HepG2 (cell line): ENCODE results near the gene GPER1. TPM values are rescaled to one million over a fixed set of nuclear protein-coding genes. Genes with fewer than 3 reads are reported as not detected.

Experiments used
- EP300 ChIP-seq, 3 experiments: sonication (generic) in 1 of 3; formaldehyde crosslinking in 1 of 3; IDR thresholded peaks; 2 replicates each; pipeline versions ENCODE4 v1.5.1 to v1.6.1; 2011 to 2020; ENCODE audit warnings: low read depth in 2 of 3, low read length in 2 of 3, borderline replicate concordance in 1 of 3, improper control_type of control experiment in 1 of 3, mild to moderate bottlenecking in 1 of 3, missing genetic modification reagents in 1 of 3, moderate library complexity in 1 of 3
- FOSL1 ChIP-seq: sonication (generic); formaldehyde crosslinking; IDR thresholded peaks from 2 replicates; pipeline ENCODE4 v1.9.0; 2021; ENCODE audit warnings: missing genetic modification reagents, borderline replicate concordance
- FOXM1 ChIP-seq: sonication (generic); formaldehyde crosslinking; IDR thresholded peaks from 2 replicates; pipeline ENCODE4 v1.5.0; 2020; ENCODE audit warnings: missing genetic modification reagents
- NFIB ChIP-seq: sonication (generic); formaldehyde crosslinking; IDR thresholded peaks from 2 replicates; pipeline ENCODE4 v1.9.0; 2021; ENCODE audit warnings: missing genetic modification reagents, mild to moderate bottlenecking, borderline replicate concordance
- NFYB ChIP-seq: sonication (generic); formaldehyde crosslinking; IDR thresholded peaks from 2 replicates; pipeline ENCODE4 v1.4.0; 2020; ENCODE audit warnings: missing genetic modification reagents
- PAWR ChIP-seq: sonication (generic); formaldehyde crosslinking; IDR thresholded peaks from 2 replicates; pipeline ENCODE4 v1.4.0; 2020; ENCODE audit warnings: missing genetic modification reagents, mild to moderate bottlenecking, borderline replicate concordance
- PPARG ChIP-seq: conservative IDR thresholded peaks from 2 replicates; pipeline ENCODE4 v1.6.1; 2016; ENCODE audit warnings: missing biosample characterization, missing genetic modification reagents
- RAD21 ChIP-seq: fragments of 450-650 bp; formaldehyde crosslinking; IDR thresholded peaks from 2 replicates; pipeline ENCODE4 v1.5.0; 2020; ENCODE audit warnings: mild to moderate bottlenecking
- SMAD1 ChIP-seq: sonication (generic); formaldehyde crosslinking; IDR thresholded peaks from 2 replicates; pipeline ENCODE4 v1.4.0; 2020; ENCODE audit warnings: missing genetic modification reagents, low read depth, mild to moderate bottlenecking, borderline replicate concordance
- SRSF9 ChIP-seq: fragments of 200-400 bp; formaldehyde crosslinking; IDR thresholded peaks from 2 replicates; pipeline ENCODE4 v1.6.1; 2018; ENCODE audit warnings: borderline replicate concordance, mild to moderate bottlenecking, low read depth, low read length; ENCODE audit not compliant: insufficient read depth, poor library complexity, severe bottlenecking
- THYN1 ChIP-seq: sonication (generic); formaldehyde crosslinking; IDR thresholded peaks from 2 replicates; pipeline ENCODE4 v1.8.1; 2023; ENCODE audit warnings: low read depth, mild to moderate bottlenecking, moderate library complexity, missing genetic modification reagents, borderline replicate concordance
- TOPORS ChIP-seq: sonication (generic); formaldehyde crosslinking; IDR thresholded peaks from 2 replicates; pipeline ENCODE4 v1.8.0; 2023; ENCODE audit warnings: mild to moderate bottlenecking, missing genetic modification reagents
- ZBTB38 ChIP-seq: sonication (generic); formaldehyde crosslinking; IDR thresholded peaks from 2 replicates; pipeline ENCODE4 v1.5.1; 2020; ENCODE audit warnings: mild to moderate bottlenecking, missing genetic modification reagents
- ZFP62 ChIP-seq: sonication (generic); formaldehyde crosslinking; IDR thresholded peaks from 2 replicates; pipeline ENCODE4 v1.4.0; 2020; ENCODE audit warnings: missing genetic modification reagents
- ZNF256 ChIP-seq: sonication (generic); formaldehyde crosslinking; conservative IDR thresholded peaks from 2 replicates; pipeline ENCODE4 v1.4.0; 2020; ENCODE audit warnings: missing genetic modification reagents
- ZNF317 ChIP-seq: sonication (generic); formaldehyde crosslinking; IDR thresholded peaks from 2 replicates; pipeline ENCODE4 v1.5.0; 2020; ENCODE audit warnings: mild to moderate bottlenecking, missing genetic modification reagents
- ZNF530 ChIP-seq: sonication (generic); formaldehyde crosslinking; IDR thresholded peaks from 2 replicates; pipeline ENCODE4 v1.5.0; 2020; ENCODE audit warnings: low read depth, mild to moderate bottlenecking, missing genetic modification reagents
- ZNF563 ChIP-seq: sonication (generic); formaldehyde crosslinking; IDR thresholded peaks from 2 replicates; pipeline ENCODE4 v1.8.0; 2022; ENCODE audit warnings: mild to moderate bottlenecking, moderate library complexity, missing genetic modification reagents
- ZNF878 ChIP-seq: sonication (generic); formaldehyde crosslinking; IDR thresholded peaks from 2 replicates; pipeline ENCODE4 v1.8.1; 2023; ENCODE audit warnings: mild to moderate bottlenecking, missing genetic modification reagents, moderate library complexity
- polyA plus RNA-seq, 8 experiments: library from polyadenylated mRNA; depleted of rRNA in 3 of 8; stranded (reverse) in 7 of 8; unstranded in 1 of 8; fragments of >200 nt; fragmentation: Illumina TruSeq in 4 of 8; extraction: Trizol in 4 of 8; gene quantifications; 2 replicates each; pipeline versions ENCODE4 v1.2.1 to v1.2.3, GENCODE V29; 2011 to 2016; ENCODE audit warnings: low read depth in 4 of 8, missing spikeins in 1 of 8, mixed read lengths in 1 of 8; ENCODE audit not compliant: insufficient read depth in 1 of 8
- total RNA-seq, 5 experiments: library from RNA; depleted of rRNA; stranded (reverse); fragments of >200 nt; fragmentation: Illumina TruSeq; extraction: Trizol; gene quantifications; 2 replicates each; pipeline ENCODE4 v1.2.3, GENCODE V29; 2016; ENCODE audit warnings: low read depth in 1 of 5
- TF ChIP-seq, protein P1 (sequence below): sonication (generic); formaldehyde crosslinking; IDR thresholded peaks from 2 replicates; pipeline ENCODE4 v1.5.1; 2020; ENCODE audit warnings: missing genetic modification reagents, mild to moderate bottlenecking, borderline replicate concordance
- TF ChIP-seq, protein P2 (sequence below): sonication (generic); formaldehyde crosslinking; IDR thresholded peaks from 2 replicates; pipeline ENCODE4 v1.4.0; 2020; ENCODE audit warnings: mild to moderate bottlenecking, missing genetic modification reagents
- TF ChIP-seq, protein P3 (sequence below): sonication (generic); formaldehyde crosslinking; IDR thresholded peaks from 2 replicates; pipeline ENCODE4 v1.4.0; 2020; ENCODE audit warnings: missing genetic modification reagents, borderline replicate concordance

GPER1 gene
- total and polyA plus RNA-seq, 2 of the 13 experiments (the other 11 are each of a cell fraction or from before 2014, with no cell fraction given), result 12.7 to 19.7 TPM

DNA sequence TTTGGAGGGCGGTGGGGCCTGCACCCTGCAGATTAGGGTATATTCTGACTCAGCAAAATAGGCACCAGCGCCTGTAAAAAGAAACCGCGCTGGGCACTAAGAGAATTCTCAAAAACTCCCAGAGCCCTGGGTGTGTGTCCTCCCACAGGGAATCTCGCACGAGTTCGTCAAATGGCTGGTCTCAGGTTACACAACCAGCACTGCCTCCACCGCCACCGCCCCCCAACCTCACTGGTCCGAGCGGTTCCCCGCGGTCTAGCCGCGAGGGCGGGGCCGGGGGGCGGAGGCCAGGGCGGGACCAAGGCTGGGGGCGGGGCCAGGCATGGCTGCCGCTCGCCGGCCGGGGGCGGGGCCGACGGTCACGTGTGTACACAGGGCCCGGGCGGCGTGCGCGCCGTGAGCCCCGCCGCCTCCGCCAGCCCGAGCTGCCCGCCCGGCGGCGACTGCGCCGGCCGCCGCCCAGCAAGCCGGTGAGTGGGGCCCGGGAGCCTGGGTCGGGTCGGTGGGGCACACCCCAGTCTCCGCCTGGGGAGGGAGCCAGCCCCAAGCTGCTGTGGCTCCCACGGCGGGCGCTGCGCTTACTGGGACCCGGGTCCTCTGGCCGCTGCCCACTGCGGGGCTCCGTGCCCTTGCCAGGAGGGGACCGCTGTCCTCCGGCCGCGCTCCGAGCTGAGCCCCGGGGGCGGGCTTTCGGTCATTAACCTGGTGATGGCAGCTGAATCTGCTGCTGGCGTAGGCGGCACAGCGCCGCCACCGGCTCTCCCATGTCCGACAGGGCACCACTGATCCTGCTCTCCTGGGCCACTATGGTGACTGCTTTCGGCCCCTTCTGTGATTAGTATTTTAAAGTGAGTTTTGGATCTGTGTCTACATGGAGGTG lies 43.5 kb upstream of the GPER1 start, which contains the start of gene GPR146 (continued):
- TF ChIP-seq, protein P1, sequence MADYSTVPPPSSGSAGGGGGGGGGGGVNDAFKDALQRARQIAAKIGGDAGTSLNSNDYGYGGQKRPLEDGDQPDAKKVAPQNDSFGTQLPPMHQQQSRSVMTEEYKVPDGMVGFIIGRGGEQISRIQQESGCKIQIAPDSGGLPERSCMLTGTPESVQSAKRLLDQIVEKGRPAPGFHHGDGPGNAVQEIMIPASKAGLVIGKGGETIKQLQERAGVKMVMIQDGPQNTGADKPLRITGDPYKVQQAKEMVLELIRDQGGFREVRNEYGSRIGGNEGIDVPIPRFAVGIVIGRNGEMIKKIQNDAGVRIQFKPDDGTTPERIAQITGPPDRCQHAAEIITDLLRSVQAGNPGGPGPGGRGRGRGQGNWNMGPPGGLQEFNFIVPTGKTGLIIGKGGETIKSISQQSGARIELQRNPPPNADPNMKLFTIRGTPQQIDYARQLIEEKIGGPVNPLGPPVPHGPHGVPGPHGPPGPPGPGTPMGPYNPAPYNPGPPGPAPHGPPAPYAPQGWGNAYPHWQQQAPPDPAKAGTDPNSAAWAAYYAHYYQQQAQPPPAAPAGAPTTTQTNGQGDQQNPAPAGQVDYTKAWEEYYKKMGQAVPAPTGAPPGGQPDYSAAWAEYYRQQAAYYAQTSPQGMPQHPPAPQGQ (CRISPR knock-in tag), result no peak
- peak; percentile 12; the same call in 1 of the 2 replicates for TF ChIP-seq ZNF878
- TF ChIP-seq, protein P2, sequence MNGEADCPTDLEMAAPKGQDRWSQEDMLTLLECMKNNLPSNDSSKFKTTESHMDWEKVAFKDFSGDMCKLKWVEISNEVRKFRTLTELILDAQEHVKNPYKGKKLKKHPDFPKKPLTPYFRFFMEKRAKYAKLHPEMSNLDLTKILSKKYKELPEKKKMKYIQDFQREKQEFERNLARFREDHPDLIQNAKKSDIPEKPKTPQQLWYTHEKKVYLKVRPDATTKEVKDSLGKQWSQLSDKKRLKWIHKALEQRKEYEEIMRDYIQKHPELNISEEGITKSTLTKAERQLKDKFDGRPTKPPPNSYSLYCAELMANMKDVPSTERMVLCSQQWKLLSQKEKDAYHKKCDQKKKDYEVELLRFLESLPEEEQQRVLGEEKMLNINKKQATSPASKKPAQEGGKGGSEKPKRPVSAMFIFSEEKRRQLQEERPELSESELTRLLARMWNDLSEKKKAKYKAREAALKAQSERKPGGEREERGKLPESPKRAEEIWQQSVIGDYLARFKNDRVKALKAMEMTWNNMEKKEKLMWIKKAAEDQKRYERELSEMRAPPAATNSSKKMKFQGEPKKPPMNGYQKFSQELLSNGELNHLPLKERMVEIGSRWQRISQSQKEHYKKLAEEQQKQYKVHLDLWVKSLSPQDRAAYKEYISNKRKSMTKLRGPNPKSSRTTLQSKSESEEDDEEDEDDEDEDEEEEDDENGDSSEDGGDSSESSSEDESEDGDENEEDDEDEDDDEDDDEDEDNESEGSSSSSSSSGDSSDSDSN (CRISPR knock-in tag), result peak; percentile 70; the same call in 1 of the 2 replicates
- no peak for TF ChIP-seq PAWR (CRISPR knock-in tag)
- TF ChIP-seq FOXM1 (CRISPR knock-in tag), result no peak
- TF ChIP-seq ZNF317 (CRISPR knock-in tag), result 0 out of 2 replicates have a peak, but pooled peaks have one; percentile 43
- no peak for TF ChIP-seq FOSL1
- TF ChIP-seq, protein P3, sequence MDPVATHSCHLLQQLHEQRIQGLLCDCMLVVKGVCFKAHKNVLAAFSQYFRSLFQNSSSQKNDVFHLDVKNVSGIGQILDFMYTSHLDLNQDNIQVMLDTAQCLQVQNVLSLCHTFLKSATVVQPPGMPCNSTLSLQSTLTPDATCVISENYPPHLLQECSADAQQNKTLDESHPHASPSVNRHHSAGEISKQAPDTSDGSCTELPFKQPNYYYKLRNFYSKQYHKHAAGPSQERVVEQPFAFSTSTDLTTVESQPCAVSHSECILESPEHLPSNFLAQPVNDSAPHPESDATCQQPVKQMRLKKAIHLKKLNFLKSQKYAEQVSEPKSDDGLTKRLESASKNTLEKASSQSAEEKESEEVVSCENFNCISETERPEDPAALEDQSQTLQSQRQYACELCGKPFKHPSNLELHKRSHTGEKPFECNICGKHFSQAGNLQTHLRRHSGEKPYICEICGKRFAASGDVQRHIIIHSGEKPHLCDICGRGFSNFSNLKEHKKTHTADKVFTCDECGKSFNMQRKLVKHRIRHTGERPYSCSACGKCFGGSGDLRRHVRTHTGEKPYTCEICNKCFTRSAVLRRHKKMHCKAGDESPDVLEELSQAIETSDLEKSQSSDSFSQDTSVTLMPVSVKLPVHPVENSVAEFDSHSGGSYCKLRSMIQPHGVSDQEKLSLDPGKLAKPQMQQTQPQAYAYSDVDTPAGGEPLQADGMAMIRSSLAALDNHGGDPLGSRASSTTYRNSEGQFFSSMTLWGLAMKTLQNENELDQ (CRISPR knock-in tag), result no peak
- no peak for TF ChIP-seq PPARG (CRISPR knock-in tag)
- no peak; the same call in 1 of the 2 replicates for TF ChIP-seq ZNF563 (CRISPR knock-in tag)
- TF ChIP-seq SMAD1 (CRISPR knock-in tag), result no peak
- peak in 1 of 2 experiments; percentile 25; a peak in 1 of 4 replicates for TF ChIP-seq EP300 (IDR thresholded peaks at IDR 0.05; ENCODE audit: low read depth in 2 of 2, low read length in 2 of 2)
- TF ChIP-seq EP300 (CRISPR knock-in tag; IDR thresholded peaks at IDR 0.05; ENCODE audit: borderline replicate concordance), result no peak
- TF ChIP-seq ZBTB38, result no peak
- no peak for TF ChIP-seq ZNF530 (CRISPR knock-in tag)
- no peak for TF ChIP-seq NFIB (CRISPR knock-in tag)
- no peak for TF ChIP-seq NFYB
- no peak for TF ChIP-seq SRSF9
- TF ChIP-seq THYN1 (CRISPR knock-in tag), result no peak
- no peak for TF ChIP-seq ZNF256
- TF ChIP-seq RAD21 (CRISPR knock-in tag), result peak; percentile 67
- TF ChIP-seq ZFP62 (CRISPR knock-in tag), result no peak
- TF ChIP-seq TOPORS (CRISPR knock-in tag), result no peak
